Measurements from ENCODE around the gene SP100.

Gene SP100

DNA sequence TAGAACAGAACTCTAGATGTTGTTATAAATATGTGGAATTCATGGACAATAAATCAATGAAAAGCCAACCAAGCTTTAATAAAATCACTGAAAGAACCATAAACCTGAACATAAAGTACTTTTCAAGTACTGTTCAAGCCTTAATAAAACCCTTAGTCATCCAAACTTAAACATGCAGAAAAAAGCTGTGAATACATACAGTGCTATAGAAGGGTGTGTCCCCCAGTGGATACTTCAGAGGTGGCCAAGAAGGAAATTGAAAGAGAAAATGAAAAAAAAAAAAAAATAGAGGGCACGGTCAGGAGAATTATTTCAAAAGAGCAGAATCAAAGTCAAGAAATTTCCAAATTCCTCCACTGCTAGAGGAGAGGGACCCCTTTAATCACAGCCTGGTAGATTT lies 141.1 kb downstream of the SP100 start:
- DNase-seq, result no peak

- no peak for DNase-seq
Observed at GRCh38 chr2:230564805-230565779, 149.1 kb downstream of the SP100 start.

DNA sequence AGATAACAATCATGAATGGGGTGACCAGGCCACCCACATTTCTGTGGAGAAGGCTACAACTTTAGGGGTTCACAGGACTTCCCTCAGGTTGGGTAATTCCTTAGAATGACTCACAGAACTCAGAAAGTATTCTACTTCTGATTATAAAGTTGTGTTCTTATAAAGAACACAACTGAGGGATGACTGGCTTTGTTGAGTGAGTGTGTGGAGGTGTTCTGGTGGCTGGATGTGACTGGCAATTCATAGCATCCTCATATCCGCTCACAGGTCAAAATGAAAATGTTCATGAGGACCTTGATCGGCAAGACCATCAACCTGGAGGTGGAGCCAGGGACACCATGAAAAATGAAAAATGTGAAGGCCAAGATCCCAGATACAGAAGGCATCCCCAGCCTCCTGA lies 153.3 kb downstream of the SP100 start:
- no peak for DNase-seq

DNA sequence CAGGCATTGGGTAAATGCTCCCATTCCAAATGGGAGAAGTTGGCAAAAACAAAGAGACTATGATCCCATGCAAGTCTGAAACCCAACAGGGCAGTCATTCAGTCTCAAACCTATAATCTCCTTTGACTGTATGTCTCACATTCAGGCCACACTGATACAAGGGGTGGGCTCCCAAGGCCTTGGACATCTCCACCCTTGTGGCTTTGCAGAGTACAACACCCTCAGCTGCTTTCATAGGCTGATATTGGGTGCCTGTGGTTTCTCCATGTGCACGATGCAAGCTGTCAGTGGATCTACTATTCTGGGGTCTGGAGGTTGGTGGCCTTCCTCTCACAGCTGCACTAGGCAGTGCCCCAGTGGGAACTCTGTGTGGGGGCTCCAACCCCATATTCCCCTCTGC lies 155.0 kb downstream of the SP100 start:
- no peak for DNase-seq

DNA sequence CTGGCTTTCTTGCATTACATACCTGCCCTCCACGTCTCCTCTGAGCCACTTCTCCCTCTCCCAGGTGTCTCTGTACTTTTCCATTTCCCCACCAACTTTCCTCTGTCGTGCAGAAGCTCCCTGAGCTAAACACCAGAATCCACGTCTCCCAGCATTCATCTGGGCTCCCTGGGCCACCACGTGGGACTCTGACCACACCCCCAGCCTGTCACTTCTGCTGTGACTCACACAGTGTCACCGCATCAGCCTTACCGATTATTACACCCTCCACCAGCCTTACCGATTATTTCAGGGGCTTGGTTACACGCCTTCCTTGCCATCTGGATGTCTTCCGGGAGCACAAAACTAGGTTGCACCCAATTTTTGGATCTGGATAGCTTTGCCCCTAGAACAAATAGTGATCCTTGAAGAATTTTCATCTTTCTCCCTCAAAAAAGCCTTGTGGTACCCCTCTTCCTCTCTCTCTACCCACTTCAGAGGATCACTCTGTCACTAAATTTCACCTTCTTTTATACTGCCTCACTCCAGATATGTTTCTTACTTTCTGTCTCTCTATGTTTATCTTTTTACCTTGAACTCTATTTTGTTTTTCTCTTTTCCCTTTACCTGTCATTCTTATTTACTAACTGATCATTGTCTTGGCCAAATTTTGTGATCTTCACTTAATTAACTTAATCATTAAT lies 159.8 kb downstream of the SP100 start:
- DNase-seq, result no peak

GRCh38 chr2:230577114-230577513 lies 161.1 kb downstream of the SP100 start:
- DNase-seq, result no peak

- no peak for DNase-seq
Observed at GRCh38 chr2:230578106-230578505, 162.1 kb downstream of the SP100 start.

GRCh38 chr2:230582851-230583283 lies 166.9 kb downstream of the SP100 start:
- DNase-seq, result no peak

GRCh38 chr2:230583581-230583980 lies 167.6 kb downstream of the SP100 start:
- DNase-seq, result no peak

DNA sequence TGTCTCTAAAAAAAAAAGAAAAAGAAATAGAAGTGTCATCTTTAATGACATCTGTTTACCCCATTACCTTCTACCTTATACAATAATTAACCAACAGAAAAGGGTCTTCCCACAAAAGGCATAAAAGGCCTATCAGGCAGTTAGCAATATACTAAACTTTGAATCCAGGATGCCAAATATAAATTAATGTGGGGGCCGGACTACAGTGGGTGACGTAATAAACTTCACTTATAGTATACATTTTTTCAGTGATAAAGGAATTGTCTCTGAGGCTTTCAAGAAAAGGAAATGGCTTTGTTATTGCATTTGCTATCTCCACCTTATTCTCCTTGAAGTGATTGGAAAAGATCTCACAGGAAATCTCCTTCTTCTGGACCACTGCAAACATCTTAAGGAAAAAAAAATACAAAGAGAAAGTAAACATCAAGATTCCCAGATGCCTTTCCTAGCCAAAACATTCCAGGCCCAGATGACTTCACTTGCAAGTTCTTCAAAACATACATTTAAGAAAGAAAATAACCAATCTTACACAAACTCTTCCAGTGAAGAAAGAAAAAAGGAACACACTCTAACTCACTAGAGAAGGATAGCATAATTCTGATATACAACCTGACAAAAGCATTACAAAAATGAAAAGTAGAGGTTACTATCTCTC lies 170.5 kb downstream of the SP100 start:
- no peak for DNase-seq

DNA sequence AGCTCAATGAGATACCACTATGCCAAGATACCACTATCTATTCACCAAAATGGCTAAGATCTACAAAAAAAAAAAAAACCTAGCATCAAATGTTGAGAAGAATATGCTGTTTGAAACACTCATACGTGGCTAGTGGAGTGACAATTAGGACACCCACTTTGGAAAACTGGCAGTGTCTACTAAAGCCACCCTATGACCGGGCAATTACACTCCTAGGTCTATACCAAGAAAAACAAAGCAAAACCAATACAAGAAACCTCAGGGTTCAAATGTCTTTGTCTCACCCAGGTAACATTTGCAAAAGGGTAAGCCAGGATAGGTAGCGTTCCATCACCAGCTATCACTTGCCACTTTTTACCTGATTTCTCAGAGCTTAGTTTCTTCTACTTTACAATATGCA lies 173.0 kb downstream of the SP100 start:
- DNase-seq, result no peak

DNA sequence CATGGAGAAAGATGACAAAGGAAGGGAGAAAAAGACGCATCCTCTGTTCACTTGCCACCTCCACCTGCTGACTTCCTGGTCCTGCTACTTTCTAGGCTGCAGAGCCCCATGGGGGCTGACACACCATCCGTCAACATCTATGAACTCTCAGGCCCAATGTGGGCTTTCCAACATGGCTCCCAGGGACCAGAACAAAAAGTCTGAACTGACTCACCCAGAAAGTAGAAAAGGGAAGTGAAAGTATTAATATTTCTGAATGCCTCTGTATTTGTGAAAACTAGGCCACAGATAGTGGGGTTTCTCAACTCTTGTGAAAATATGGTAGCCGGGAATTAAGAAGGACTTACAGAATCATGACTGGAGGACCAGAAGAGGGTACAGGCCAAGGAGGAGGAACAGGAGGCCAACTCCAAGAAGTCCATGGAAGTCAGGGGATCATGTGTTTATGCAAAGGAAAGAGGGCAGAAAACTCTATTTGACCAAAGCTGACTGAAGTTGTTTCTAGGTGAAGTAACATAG lies 173.6 kb downstream of the SP100 start:
- DNase-seq, result no peak

GRCh38 chr2:230590333-230590732 lies 174.3 kb downstream of the SP100 start:
- no peak for DNase-seq

DNA sequence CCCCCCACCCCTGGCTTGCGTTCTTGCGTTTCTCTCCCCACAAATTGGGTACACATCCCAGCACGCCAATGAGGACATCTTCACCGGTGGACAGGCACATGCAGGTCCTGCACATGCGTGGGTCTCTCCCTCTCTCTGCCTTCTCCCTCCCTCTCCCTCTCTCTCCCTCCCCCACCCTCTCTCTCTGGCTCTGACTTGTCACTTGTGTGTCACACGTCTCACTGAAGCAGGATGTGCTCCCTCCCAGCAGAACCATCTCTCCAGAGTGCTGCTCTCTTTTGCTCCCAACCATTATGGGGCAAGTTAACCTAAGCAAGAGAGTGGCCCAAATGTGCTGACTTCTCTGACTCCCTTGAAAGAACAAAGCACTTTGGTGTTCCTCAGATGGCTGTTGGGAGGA lies 175.8 kb downstream of the SP100 start:
- no peak for DNase-seq

GRCh38 chr2:230592775-230593174 lies 176.8 kb downstream of the SP100 start:
- DNase-seq, result no peak

All from SW 1271 (cell line).